HG03039 (cell line): ENCODE results near the gene RORB.
"Not testable (repeated sequence)": the region's sequence is repeated elsewhere in the genome, so short reads cannot be mapped to it uniquely, and the experiment has no call there.

ENCODE experiments used
- ATAC-seq: cut with Tn5 transposase; IDR thresholded peaks from one replicate; pipeline ENCODE4 v1.9.1; 2021; ENCODE audit warnings: mild to moderate bottlenecking, moderate library complexity; ENCODE audit not compliant: unreplicated experiment

The RORB gene

DNA sequence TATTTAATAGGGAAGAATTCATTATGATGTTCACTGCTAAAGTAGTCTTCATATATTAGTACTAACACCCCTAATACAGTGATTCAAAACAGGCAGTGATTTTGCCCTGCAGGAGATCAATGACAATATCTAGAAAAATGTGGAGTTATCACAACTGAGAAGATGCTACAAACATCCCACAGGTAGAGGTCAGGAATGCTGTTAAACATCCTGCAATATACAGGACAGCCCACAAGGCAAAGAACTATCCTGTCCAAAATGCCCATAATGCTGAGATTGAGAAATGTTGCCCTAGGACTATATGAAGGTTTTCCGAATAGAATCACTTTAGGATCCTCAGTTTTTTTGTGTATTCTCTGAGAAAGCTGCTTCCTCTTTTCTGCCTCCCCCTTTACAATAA lies 15.3 kb downstream of the RORB start:
- no peak for ATAC-seq

GRCh38 chr9:74513221-74513620 lies 16.1 kb downstream of the RORB start:
- no peak for ATAC-seq

DNA sequence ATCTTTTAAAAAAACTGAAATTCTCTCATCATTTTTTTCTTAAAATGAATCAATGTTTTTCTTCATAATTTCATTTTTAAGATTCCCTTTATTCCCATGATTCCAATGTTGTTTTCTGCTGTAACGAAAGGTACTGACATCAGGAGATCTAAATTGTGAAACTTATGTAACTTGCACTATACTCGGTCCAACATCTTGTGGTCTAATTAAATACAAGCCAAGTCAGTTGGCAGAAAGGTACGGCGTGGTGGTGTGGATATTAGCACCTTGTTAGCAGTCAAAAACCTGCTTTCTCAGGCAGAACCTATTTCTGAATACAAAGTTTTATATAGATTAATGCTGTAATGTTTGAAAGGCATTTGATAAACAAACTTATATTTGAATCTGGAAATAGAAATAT lies 20.1 kb downstream of the RORB start:
- ATAC-seq = no peak

DNA sequence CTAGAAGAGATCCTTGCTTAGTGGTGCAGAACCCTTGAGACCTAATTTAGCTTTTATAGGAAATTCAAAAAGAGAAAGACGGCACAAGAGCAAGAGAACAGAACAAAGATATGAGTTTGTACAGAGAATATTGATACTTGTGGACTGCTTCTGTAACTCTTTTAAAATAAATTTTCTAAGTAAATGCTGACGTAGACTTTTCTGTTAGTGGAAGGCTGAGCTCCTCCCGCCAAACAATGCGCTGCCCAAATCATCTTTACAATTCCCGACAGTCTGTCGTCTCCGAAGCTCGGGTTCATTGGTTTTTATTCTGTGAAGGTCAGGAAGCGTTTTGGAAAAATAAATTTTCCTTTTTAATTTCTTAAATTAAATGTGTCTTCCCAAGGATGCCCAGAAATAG lies 22.3 kb downstream of the RORB start:
- no peak for ATAC-seq

DNA sequence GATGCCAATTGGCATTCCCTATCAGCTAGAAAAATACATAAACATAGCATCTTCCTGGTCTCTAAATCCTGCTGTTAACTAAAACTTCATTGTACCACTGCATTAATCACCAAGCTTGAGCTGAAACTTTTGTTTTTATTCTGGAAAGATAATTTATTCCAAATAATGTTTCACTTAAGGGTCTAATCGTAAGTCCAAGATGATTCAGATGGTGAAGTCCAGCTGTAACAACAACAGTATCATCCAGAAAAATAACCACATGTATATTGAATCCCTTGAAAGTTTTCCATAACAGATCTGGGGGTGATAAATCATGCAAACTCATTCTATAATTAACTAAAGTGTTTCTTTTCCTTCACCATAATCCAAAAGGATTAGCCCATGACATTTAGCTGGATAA lies 23.9 kb downstream of the RORB start:
- no peak for ATAC-seq

- no peak for ATAC-seq
These were observed 27.2 kb downstream of the RORB start for GRCh38 chr9:74524289-74524688.

GRCh38 chr9:74526215-74526614 lies 29.1 kb downstream of the RORB start:
- ATAC-seq = no peak

GRCh38 chr9:74527718-74528117 lies 30.6 kb downstream of the RORB start:
- no peak for ATAC-seq

DNA sequence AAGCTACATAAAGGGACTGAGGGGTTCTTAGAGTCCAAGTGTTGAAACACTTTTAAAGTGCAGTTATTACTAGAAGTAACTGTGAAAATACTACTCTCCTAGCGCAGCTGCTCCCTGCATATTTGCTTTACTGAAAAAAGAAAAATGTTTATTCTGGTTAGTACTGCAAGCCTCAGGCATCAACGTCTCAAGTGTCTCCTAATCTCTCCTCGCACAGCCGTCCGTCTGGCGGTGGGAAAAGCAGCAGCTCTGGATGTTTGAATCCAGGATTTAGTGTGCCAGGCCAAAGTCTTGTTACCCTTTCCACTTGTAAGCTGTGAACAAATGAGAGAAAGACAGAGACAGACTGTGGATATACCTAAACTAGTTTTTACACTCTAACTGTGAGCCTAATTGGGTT lies 31.1 kb downstream of the RORB start:
- ATAC-seq = no peak

DNA sequence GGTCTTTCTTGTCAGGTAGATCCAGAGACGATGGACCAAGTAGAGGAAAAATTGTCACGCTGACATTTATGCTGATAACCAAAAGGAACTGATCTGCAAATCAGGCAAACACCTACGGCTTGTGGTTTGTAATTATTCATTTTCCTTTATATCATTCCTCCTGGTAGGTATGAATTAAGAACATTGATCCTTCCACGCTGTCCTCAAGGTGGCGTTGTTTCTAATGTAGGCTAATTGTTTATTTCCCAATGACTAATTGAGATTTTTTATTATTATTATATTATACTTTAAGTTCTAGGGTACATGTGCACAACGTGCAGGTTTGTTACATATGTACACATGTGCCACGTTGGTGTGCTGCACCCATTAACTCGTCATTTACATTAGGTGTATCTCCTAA lies 33.3 kb downstream of the RORB start:
- not testable (repeated sequence) for ATAC-seq

- no peak for ATAC-seq
These were observed 36.1 kb downstream of the RORB start for GRCh38 chr9:74533253-74533652.

DNA sequence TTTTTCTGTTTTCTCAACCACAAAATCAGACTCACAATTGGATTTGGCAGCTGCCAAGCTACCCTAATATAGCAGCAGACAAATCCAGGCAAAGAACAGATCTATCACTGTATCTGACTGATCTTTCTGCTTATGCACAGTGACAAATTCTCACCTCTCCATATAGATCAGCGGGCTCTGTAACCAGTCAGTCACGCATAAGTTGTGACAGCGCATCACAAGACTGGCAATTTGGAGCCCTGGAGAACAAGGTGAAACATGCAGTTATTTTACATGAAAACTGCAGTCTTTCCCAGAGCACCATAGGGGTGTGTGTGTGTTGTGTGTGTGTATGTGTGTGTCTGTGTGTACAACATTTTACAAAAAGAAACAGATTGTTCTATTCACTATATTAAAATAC lies 37.7 kb downstream of the RORB start:
- no peak for ATAC-seq

- no peak for ATAC-seq
These were observed 46.0 kb downstream of the RORB start for GRCh38 chr9:74543145-74543544.

GRCh38 chr9:74551266-74551665 lies 54.1 kb downstream of the RORB start:
- ATAC-seq = no peak

GRCh38 chr9:74554751-74555419 lies 57.8 kb downstream of the RORB start:
- ATAC-seq = no peak

GRCh38 chr9:74555565-74555964 lies 58.4 kb downstream of the RORB start:
- no peak for ATAC-seq

GRCh38 chr9:74556685-74557084 lies 59.5 kb downstream of the RORB start:
- peak; percentile 86 for ATAC-seq

DNA sequence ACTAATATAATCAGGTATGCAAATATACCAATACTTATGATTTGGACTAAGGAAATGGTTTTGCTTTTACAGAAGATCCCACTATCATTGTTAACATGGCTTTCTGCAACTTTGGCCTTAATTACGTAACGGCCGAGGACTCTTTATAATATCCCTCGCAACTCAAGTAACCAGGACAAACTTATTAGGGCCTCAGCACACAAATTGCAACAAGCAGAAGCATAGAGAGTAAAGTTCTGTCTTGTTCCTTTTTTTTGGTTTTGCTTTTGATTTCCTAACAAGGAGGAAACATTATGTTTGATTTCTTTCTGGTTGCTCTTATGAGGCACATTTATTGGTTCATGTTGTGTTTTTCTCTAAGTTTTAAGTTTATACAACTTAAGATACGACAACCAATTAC lies 60.4 kb downstream of the RORB start:
- no peak for ATAC-seq

DNA sequence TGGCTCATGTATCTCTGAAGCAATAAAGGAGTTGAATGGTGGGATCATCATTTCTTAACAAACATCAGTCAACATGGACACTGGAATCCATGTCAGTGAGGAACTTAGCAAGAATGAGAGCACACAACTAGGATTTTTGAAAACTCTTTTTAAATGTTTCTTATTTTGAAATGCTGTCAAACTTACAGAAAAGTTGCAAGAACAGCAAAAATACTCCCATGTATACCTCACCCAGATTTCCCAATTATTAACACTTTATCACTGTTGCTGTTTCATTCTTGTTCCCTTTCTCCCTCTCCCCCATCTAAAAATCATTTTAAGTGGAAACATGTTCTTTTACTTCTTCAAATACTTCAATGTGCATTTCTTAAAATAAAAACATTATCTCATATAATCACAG lies 65.5 kb downstream of the RORB start:
- ATAC-seq = no peak

DNA sequence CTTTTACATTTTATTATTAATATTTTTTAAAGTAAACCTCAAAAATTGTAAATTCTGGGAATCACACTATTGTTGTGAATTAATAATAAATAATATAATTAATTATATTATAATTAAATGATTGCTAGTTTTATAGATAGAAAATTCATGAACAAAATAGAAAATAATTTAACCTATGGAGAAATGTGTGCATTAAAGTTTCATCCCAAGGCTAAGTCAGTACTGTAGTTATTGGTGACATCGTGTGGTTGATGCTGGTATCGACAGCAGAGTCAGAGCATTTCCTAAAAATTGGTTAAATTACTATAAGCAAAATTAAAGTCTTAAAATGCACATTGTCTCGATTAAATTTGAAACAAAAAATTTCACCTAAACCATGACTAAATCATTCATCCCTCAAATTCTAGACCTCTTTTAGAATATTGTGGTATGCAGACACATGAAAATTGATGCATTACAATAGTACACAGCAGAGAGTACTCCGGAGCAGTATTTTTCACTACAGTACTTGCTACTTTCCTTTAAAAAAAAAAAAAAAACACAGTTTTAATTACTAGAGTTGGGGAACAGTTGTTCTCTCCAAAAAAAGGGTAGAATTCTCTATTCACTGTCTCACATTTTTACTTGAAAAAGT lies 73.9 kb downstream of the RORB start:
- ATAC-seq = no peak

DNA sequence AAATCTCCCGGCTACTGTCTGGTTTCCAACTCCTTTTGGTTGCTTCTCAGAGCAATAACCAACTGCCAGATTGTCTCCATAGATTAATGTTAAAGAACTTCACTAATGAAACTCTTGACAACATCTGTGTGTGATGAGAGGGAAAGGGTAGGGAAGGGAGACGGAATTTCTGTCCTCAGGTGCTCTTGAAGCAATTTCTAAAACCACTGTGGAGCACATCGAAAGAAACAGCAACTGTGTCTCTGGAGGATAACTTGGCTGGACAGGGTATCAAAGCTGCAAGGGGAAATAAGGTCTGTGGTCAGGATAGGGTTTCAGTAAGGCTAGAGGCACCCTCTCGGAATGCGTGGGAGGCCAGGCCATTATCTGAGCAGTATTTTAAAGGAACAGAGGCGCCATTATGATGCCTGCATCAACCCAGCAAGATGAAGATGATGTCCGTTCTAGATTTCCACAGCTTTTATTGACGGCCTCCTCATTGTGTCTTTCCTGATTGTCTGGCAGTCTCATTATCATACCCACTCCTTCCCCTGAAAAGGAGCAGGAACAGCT lies 76.6 kb downstream of the RORB start:
- ATAC-seq = peak; percentile 53

DNA sequence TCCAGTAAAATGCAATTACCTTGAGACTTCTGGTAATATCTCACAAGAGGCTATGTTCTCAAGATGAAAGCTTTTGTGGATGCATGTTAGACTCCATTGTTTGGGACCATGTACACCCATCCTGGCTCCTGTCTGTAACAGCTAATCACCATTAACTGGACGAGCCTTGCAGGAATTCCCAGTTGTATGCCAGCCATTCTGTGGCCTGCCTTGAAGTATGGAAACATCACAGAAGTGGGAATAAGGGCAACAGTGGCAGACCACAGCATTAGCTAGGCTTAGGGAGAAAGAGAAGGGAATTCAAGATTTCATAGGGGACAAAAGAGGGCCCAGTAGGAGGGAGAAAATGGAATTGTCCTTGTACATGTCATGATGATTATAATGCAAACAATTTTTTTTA lies 79.0 kb downstream of the RORB start:
- ATAC-seq = no peak

DNA sequence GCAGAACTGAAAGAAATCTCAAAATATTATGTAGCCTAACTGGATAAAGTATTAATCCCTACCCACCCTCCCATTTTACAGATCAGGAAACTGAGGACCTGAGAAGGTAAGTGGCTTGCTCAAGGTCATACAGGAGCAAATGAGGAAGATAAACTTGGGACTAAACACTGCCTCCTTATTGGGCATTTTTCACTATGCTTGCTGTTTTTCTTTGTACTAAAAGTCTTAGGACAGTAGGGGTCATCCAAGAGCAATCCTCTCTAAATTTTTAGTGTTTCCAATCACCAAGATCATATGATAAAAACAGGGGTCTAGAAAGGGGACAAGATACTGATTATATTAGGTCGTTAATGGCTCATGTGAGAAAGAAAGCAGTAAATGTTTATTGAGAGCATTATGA lies 80.8 kb downstream of the RORB start:
- no peak for ATAC-seq
